Keratinocyte (primary cell): ENCODE results near the gene HELB. TPM values are rescaled to one million over a fixed set of nuclear protein-coding genes. Genes with fewer than 3 reads are reported as not detected.

Source experiments
- DNase-seq: peaks from one replicate; pipeline ENCODE4 v3.0.0-alpha.2; 2011; ENCODE audit warnings: low read depth, missing footprints, low spot score
- FAIRE-seq: peaks from 2 replicates; lab custom pipeline; 2011; peaks lifted over from hg19 to GRCh38; lab: Jason Lieb, UNC
- H2AFZ ChIP-seq: 2 replicates; pipeline ENCODE4 v1.6.0; 2012; ENCODE audit warnings: low read length, control low read depth, inconsistent platforms; ENCODE audit not compliant: control insufficient read depth
- H3K27ac ChIP-seq: 2 replicates; pipeline ENCODE4 v1.5.1; 2011; ENCODE audit warnings: low read length; ENCODE audit not compliant: control insufficient read depth, insufficient read depth
- H3K27me3 ChIP-seq: 3 replicates; pipeline ENCODE4 v1.6.0; 2011; ENCODE audit warnings: low read length; ENCODE audit not compliant: control insufficient read depth, insufficient read depth; ENCODE audit errors: extremely low read depth
- H3K36me3 ChIP-seq, 2 experiments: 2 replicates in 1 of 2; 3 replicates in 1 of 2; pipeline ENCODE4 v1.5.1; 2011; ENCODE audit warnings: low read length in 2 of 2, mild to moderate bottlenecking in 1 of 2; ENCODE audit not compliant: control insufficient read depth in 2 of 2, insufficient read depth in 2 of 2; ENCODE audit errors: extremely low read depth in 1 of 2
- H3K4me1 ChIP-seq: 3 replicates; pipeline ENCODE4 v1.5.1; 2011; ENCODE audit warnings: low read length; ENCODE audit not compliant: control insufficient read depth, insufficient read depth; ENCODE audit errors: extremely low read depth
- H3K4me2 ChIP-seq: 3 replicates; pipeline ENCODE4 v1.6.0; 2011; ENCODE audit warnings: low read depth, low read length; ENCODE audit not compliant: control insufficient read depth, insufficient read depth; ENCODE audit errors: extremely low read depth
- H3K4me3 ChIP-seq, 3 experiments: fragments of 200-600 bp in 1 of 3; sonication (generic) in 1 of 3; 2 replicates in 2 of 3; 3 replicates in 1 of 3; pipeline ENCODE4 v1.5.1; 2011 to 2016; ENCODE audit warnings: low read length in 3 of 3, mild to moderate bottlenecking in 3 of 3, control low read depth in 2 of 3, inconsistent platforms in 1 of 3, low read depth in 1 of 3, mixed read lengths in 1 of 3, mixed run types in 1 of 3, moderate library complexity in 1 of 3; ENCODE audit not compliant: control insufficient read depth in 2 of 3, insufficient read depth in 2 of 3; ENCODE audit errors: extremely low read depth in 1 of 3
- H3K79me2 ChIP-seq: 2 replicates; pipeline ENCODE4 v1.6.0; 2012; ENCODE audit warnings: low read length; ENCODE audit not compliant: control insufficient read depth, insufficient read depth
- H3K9ac ChIP-seq: 3 replicates; pipeline ENCODE4 v1.6.0; 2011; ENCODE audit warnings: low read length; ENCODE audit not compliant: control insufficient read depth, insufficient read depth; ENCODE audit errors: extremely low read depth
- H3K9me1 ChIP-seq: 3 replicates; pipeline ENCODE4 v1.6.0; 2011; ENCODE audit warnings: low read length; ENCODE audit not compliant: control insufficient read depth, insufficient read depth; ENCODE audit errors: extremely low read depth
- H3K9me3 ChIP-seq: 2 replicates; pipeline ENCODE4 v1.5.1; 2012; ENCODE audit warnings: low read depth, low read length; ENCODE audit not compliant: control insufficient read depth
- H4K20me1 ChIP-seq: 3 replicates; pipeline ENCODE4 v1.6.0; 2011; ENCODE audit warnings: low read length; ENCODE audit not compliant: control insufficient read depth, insufficient read depth; ENCODE audit errors: extremely low read depth
- EZH2 ChIP-seq: IDR thresholded peaks from one replicate; pipeline ENCODE4 v1.6.1; 2012; ENCODE audit warnings: inconsistent platforms, mild to moderate bottlenecking, low read length, moderate library complexity
- dilution Hi-C: fragments of 300-500 bp; cut with MboI; formaldehyde crosslinking; loops from one replicate; pipeline ENCODE4 v1.7.0; 2020; ENCODE audit warnings: low sequenced_read_pairs; ENCODE audit not compliant: extremely low pct_ligation_motif_present
- polyA plus RNA-seq, 5 experiments: library from polyadenylated mRNA; depleted of rRNA in 3 of 5; stranded (reverse) in 3 of 5; stranded (forward) in 1 of 5; unstranded in 1 of 5; fragments of >200 nt; gene quantifications; 1 replicate in 1 of 5; 2 replicates in 3 of 5; 3 replicates in 1 of 5; pipeline versions ENCODE4 v1.2.1 to v1.2.3, GENCODE V29; 2011 to 2012; ENCODE audit warnings: missing spikeins in 2 of 5, low read depth in 1 of 5, low replicate concordance in 1 of 5
- TF ChIP-seq, protein P1 (sequence below), 3 experiments: IDR thresholded peaks in 1 of 3; conservative IDR thresholded peaks in 1 of 3; optimal IDR thresholded peaks in 1 of 3; 2 replicates in 2 of 3; 3 replicates in 1 of 3; pipeline versions ENCODE3 to v1.5.1; 2011; ENCODE audit warnings: low read length in 3 of 3, mild to moderate bottlenecking in 3 of 3, moderate library complexity in 2 of 3, control low read depth in 1 of 3, inconsistent platforms in 1 of 3; ENCODE audit not compliant: insufficient read depth in 2 of 3; ENCODE audit errors: extremely low read depth in 1 of 3

The HELB gene
- polyA plus RNA-seq, 1 donor (not counting 4 experiments of a cell fraction or from before 2014, with no cell fraction given), result 1.8 TPM

DNA sequence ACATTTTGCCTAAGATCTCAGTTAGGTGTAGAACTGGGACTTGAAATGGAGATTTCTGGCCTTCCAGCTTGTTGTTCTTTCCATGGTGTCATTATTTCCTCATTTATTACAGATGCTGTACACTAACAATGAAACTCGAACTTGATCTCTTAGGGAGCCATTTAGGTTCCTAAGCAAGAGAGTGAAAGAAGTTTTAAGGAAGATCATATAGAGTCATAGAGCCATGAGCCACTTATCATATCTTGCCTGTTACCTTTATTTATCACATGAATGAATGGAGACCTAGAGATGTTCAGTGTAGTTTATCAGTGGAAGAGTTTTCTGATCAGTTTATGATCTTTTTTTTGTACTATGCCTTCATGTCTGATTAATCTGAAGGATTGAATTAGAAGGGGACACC is 9.9 kb downstream of the HELB start:
- TF ChIP-seq, protein P1, sequence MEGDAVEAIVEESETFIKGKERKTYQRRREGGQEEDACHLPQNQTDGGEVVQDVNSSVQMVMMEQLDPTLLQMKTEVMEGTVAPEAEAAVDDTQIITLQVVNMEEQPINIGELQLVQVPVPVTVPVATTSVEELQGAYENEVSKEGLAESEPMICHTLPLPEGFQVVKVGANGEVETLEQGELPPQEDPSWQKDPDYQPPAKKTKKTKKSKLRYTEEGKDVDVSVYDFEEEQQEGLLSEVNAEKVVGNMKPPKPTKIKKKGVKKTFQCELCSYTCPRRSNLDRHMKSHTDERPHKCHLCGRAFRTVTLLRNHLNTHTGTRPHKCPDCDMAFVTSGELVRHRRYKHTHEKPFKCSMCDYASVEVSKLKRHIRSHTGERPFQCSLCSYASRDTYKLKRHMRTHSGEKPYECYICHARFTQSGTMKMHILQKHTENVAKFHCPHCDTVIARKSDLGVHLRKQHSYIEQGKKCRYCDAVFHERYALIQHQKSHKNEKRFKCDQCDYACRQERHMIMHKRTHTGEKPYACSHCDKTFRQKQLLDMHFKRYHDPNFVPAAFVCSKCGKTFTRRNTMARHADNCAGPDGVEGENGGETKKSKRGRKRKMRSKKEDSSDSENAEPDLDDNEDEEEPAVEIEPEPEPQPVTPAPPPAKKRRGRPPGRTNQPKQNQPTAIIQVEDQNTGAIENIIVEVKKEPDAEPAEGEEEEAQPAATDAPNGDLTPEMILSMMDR (optimal IDR thresholded peaks at IDR 0.05 in 1 of 3, IDR thresholded peaks at IDR 0.05 in 1 of 3, conservative IDR thresholded peaks at IDR 0.05 in 1 of 3; ENCODE audit: extremely low read depth in 1 of 3, insufficient read depth in 2 of 3, low read length in 3 of 3), result no peak
- TF ChIP-seq EZH2, result no peak
- H3K9me1 ChIP-seq, result no peaks in the 10 kb centered on the region
- no peak overlapping the region for H3K27ac ChIP-seq
- DNase-seq, result no peak
- no peaks in the 10 kb centered on the region for H3K4me1 ChIP-seq
- H3K4me2 ChIP-seq, result no peak overlapping the region
- H3K4me3 ChIP-seq, result no peak overlapping the region
- no peak overlapping the region for H2AFZ ChIP-seq
- H3K79me2 ChIP-seq, result no peaks in the 10 kb centered on the region
- H3K36me3 ChIP-seq, result peaks cover 0 to 3% of the 10 kb centered on the region in 2 experiments
- dilution Hi-C loops, result no loop called here
- H3K27me3 ChIP-seq, result no peaks in the 10 kb centered on the region
- H3K9me3 ChIP-seq, result no peaks in the 10 kb centered on the region
- FAIRE-seq, result peak; percentile 9
- no peak overlapping the region for H3K9ac ChIP-seq
- no peaks in the 10 kb centered on the region for H4K20me1 ChIP-seq

DNA sequence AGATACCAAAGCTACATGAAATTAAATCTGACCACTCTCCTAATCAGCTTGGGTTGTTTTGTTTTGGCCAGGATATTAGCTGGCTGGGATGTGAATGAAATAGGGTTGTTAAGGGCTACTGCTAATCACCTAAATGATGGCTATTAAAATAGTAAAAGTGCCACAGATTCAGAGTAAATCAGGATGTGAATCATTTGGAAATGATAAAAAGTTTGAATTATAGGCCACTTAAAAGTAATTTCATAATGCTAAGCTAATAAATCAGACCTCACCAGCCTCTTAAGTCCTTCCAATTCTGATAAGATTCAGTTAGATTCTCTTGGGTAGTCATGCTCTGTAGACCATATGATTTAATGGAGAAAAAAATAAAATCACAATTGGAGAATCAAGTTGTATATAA is 12.0 kb downstream of the HELB start:
- H3K27me3 ChIP-seq, result no peaks in the 10 kb centered on the region
- FAIRE-seq, result peak; percentile 36
- no peaks in the 10 kb centered on the region for H3K79me2 ChIP-seq
- no peaks in the 10 kb centered on the region for H3K9me3 ChIP-seq
- peaks cover 0 to 3% of the 10 kb centered on the region in 2 experiments for H3K36me3 ChIP-seq
- no peak overlapping the region for H2AFZ ChIP-seq
- no peak overlapping the region for H3K4me3 ChIP-seq
- no peak for DNase-seq
- no peak overlapping the region for H3K27ac ChIP-seq
- dilution Hi-C loops, result no loop called here
- no peak overlapping the region for H3K9ac ChIP-seq
- H4K20me1 ChIP-seq, result no peaks in the 10 kb centered on the region
- no peaks in the 10 kb centered on the region for H3K9me1 ChIP-seq
- H3K4me1 ChIP-seq, result no peaks in the 10 kb centered on the region
- no peak overlapping the region for H3K4me2 ChIP-seq
- TF ChIP-seq, protein P1 (optimal IDR thresholded peaks at IDR 0.05 in 1 of 3, IDR thresholded peaks at IDR 0.05 in 1 of 3, conservative IDR thresholded peaks at IDR 0.05 in 1 of 3; ENCODE audit: extremely low read depth in 1 of 3, insufficient read depth in 2 of 3, low read length in 3 of 3), result no peak
- no peak for TF ChIP-seq EZH2
